A673 (cell line): Measurements from ENCODE around the gene PRSS53.

Source experiments
- CTCF ChIP-seq: fragments of 300-800, 200-600 bp; sonication (generic); conservative IDR thresholded peaks from 2 replicates; pipeline ENCODE4 v1.5.1; 2017; ENCODE audit warnings: low read depth, mild to moderate bottlenecking, antibody characterized with exemption, low read length, moderate library complexity, mixed read lengths
- EZH2 ChIP-seq: fragments of 200-600 bp; sonication (generic); IDR thresholded peaks from 2 replicates; pipeline ENCODE4 v1.6.1; 2017; ENCODE audit warnings: borderline replicate concordance, low read depth, mild to moderate bottlenecking, mixed read lengths, antibody characterized with exemption, low read length; ENCODE audit not compliant: poor library complexity, severe bottlenecking

- TF ChIP-seq CTCF (no peak), EZH2 (no peak)
Measured at GRCh38 chr16:31067342-31067741, 21.4 kb downstream of the PRSS53 start.
